Activated CD4-positive, alpha-beta T cell treated with anti-CD3 and anti-CD28 coated beads, Interleukin-2, amount 10 ng/mL, durations not matched to agents 24 days and 14 days (primary cell): ENCODE data around the gene RASSF6. TPM values are rescaled to one million over a fixed set of nuclear protein-coding genes. Genes with fewer than 3 reads are reported as not detected.

Experiments used
- DNase-seq: peaks from one replicate; pipeline ENCODE4 v3.0.0; 2022
- H3K27ac Mint-ChIP-seq: one replicate; pipeline ENCODE4 v1.8.0; 2022; ENCODE audit warnings: mild to moderate bottlenecking, mixed read lengths
- H3K27me3 Mint-ChIP-seq: one replicate; pipeline ENCODE4 v1.8.0; 2022; ENCODE audit warnings: mixed read lengths
- H3K36me3 Mint-ChIP-seq: one replicate; pipeline ENCODE4 v1.8.0; 2022; ENCODE audit warnings: low read depth, mild to moderate bottlenecking, mixed read lengths
- H3K4me1 Mint-ChIP-seq: one replicate; pipeline ENCODE4 v1.8.0; 2021; ENCODE audit warnings: mixed read lengths
- H3K4me3 Mint-ChIP-seq: one replicate; pipeline ENCODE4 v1.8.0; 2022; ENCODE audit warnings: mild to moderate bottlenecking, moderate library complexity, mixed read lengths
- H3K9me3 Mint-ChIP-seq: one replicate; pipeline ENCODE4 v1.8.0; 2021; ENCODE audit warnings: mixed read lengths
- intact Hi-C: fragments of 100-400 bp; cut with micrococcal nuclease; formaldehyde crosslinking; loops from one replicate; pipeline ENCODE4 v1.15.1; 2023
- total RNA-seq: library from RNA; stranded (reverse); gene quantifications from 2 replicates; pipeline ENCODE4 v1.2.3, GENCODE V29; 2022

RASSF6 gene
- total RNA-seq, 1 donor from 2014 or later, result not detected

- Mint-ChIP-seq H3K27me3 (peaks cover 4% of the 10 kb centered on the region), H3K4me1 (no peaks in the 10 kb centered on the region), H3K36me3 (no peaks in the 10 kb centered on the region), H3K9me3 (no peaks in the 10 kb centered on the region), H3K27ac (no peak overlapping the region), H3K4me3 (no peak overlapping the region)
- intact Hi-C loops, result no loop called here
- no peak for DNase-seq
Measured at GRCh38 chr4:73527196-73527595, 93.0 kb downstream of the RASSF6 start.

GRCh38 chr4:73525611-73526010 lies 94.6 kb downstream of the RASSF6 start:
- no peaks in the 10 kb centered on the region for H3K4me1 Mint-ChIP-seq
- intact Hi-C loops, result no loop called here
- H3K4me3 Mint-ChIP-seq, result no peak overlapping the region
- no peaks in the 10 kb centered on the region for H3K36me3 Mint-ChIP-seq
- no peaks in the 10 kb centered on the region for H3K27me3 Mint-ChIP-seq
- DNase-seq, result no peak
- H3K9me3 Mint-ChIP-seq, result no peaks in the 10 kb centered on the region
- H3K27ac Mint-ChIP-seq, result no peak overlapping the region

- H3K36me3 Mint-ChIP-seq, result no peaks in the 10 kb centered on the region
- H3K27me3 Mint-ChIP-seq, result peaks cover 4% of the 10 kb centered on the region
- H3K4me1 Mint-ChIP-seq, result no peaks in the 10 kb centered on the region
- intact Hi-C loops, result no loop called here
- no peaks in the 10 kb centered on the region for H3K9me3 Mint-ChIP-seq
- DNase-seq, result no peak
- H3K4me3 Mint-ChIP-seq, result no peak overlapping the region
- H3K27ac Mint-ChIP-seq, result no peak overlapping the region
Measured at GRCh38 chr4:73523126-73523525, 97.1 kb downstream of the RASSF6 start.

Other genes starting within 250 kb of the RASSF6 start
- gene ALB, start 216.1 kb downstream of the RASSF6 start, total RNA-seq, result not detected in 2 replicates
- gene AFP, start 184.2 kb downstream of the RASSF6 start, total RNA-seq, result not detected in 2 replicates
- gene AFM, start 138.7 kb downstream of the RASSF6 start, total RNA-seq, result not detected in 2 replicates
- gene CXCL8, start 120.1 kb upstream of the RASSF6 start, total RNA-seq, result 10.8 and 11.8 TPM in 2 replicates
- gene CXCL6, start 216.2 kb upstream of the RASSF6 start, total RNA-seq, result not detected in 2 replicates
- not detected in 2 replicates for gene PF4V1, start 232.9 kb upstream of the RASSF6 start, total RNA-seq
- gene CXCL1, start 249.0 kb upstream of the RASSF6 start, total RNA-seq, result not detected in 2 replicates